GM19193 (cell line): ENCODE results near the gene PPP2R5C.

ENCODE experiments used
- POLR2A ChIP-seq: IDR thresholded peaks from 4 replicates; pipeline ENCODE4 v1.6.1; 2011; ENCODE audit not compliant: insufficient read depth, insufficient read length; ENCODE audit errors: extremely low read depth

PPP2R5C gene

DNA sequence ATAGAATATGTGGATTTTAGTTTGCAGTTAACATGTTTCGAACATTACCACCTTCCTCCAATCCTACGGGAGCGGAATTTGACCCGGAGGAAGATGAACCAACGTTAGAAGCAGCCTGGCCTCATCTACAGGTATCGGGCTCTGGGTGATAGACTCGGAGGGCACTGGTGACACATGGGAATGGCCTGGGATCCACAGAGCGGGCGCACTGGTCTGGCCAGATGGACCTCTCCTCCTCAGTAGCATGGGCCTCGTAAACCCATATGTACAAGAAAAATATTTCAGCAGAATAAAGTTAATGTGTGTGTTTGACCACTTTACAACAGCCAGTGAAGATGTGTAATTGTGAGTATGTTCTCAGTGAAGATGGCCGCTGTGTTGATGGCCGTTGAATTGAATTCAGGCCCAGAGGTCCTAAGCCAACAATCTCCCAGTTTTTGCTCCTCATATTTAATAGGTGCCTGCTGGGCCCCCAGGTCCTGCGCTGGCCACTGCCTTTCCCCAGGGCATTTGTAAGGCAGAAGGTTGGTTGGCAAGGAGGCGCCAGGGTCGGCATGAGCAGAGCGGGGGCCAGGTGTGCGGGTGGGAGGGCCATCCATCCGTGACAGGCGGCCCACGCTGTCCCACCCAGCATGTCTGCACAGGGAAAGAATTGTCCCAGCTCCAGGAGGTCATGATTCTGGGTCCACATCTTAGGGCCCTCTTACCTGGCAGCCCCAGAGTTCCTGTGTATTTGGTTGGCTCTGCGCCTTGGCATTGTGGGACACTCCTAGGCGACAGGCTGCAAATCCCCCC lies 120.8 kb downstream of the PPP2R5C start:
- TF ChIP-seq POLR2A = no peak

DNA sequence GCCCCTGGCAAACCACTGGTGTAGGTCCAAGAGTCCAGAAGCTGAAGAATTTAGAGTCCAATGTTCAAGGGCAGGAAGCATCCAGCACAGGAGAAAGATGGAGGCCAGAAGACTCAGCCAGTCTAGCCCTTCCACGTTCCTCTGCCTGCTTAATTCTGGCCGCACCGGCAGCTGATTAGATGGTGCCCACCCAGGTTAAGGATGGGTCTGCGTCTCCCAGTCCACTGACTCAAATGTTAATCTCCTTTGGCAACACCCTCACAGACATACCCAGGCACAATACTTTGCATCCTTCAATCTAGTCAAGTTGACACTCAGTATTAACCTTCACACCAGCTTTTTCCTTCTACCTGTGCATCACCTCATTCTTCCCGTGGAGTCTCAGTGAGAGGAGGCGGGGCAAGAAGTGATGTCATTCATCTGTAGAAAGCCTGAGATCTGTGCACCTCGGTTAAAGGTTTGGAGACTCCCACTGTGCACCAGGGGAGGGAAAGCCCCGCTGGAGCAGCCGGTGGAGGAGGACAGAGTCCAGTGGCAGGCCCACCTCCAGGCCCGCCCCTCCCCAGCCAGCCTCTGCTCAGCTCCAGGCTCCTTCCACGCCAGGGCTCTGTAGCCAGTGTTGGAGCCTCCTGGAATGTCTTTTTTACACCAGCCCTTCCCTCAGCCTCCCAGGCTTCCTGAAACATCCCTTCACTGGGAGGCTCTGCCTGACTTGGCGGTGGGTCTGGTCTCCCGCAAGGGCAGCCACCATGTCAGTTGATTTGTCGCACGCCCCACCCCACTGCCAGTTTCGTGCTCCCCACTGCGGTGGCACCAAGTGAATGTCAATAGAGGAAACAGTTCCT lies 122.8 kb downstream of the PPP2R5C start:
- no peak for TF ChIP-seq POLR2A

DNA sequence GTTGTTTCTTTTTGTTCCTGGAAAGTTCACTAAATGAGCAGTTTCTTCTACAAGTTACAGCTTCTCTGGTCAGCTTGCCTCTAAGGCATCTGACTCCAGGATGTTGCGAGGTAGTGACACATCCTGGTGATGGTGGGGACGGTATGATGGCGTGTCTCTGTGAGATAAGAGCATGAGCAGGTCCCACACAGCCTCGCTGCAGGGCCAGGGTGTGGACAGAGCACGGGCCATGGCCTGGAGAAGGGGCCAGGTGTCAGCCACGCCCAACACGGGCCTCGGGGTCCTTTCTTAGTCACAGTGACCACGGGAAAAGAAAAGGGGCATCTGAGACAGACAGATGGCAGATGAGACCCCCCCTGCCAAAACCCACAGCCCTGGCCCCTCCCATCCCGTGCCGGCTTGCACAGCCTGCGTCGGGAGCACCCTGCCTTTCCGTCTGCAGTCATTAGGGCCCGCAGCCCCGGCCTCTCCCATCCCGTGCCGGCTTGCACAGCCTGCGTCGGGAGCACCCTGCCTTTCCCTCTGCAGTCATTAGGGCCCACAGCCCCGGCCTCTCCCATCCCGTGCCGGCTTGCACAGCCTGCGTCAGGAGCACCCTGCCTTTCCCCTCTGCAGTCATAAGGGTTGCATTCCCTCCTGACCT lies 123.5 kb downstream of the PPP2R5C start:
- TF ChIP-seq POLR2A = no peak

- TF ChIP-seq POLR2A = no peak
These were observed 125.7 kb downstream of the PPP2R5C start for GRCh38 chr14:101887219-101887618.

DNA sequence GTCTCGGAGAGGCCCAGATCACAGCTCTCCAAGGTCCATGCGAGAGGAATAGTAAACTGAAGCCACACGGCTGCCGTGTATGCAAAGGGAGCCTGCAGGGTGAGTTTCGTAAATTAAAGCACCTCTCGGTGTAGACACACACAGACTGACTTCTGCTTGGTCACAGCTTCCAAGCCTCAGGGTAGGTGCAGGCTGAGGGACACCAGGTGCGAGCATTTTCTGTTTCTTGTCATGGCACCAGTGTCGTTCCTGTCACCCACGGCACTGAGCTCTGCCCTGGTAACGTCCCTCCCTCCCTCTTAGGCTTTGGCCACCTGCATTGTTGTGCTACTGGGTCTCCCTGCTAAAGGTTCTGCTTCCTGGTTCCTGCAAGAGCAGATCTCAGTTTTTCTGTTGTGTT lies 126.7 kb downstream of the PPP2R5C start:
- TF ChIP-seq POLR2A = no peak

GRCh38 chr14:101889366-101889765 lies 127.9 kb downstream of the PPP2R5C start:
- no peak for TF ChIP-seq POLR2A

- no peak for TF ChIP-seq POLR2A
These were observed 128.4 kb downstream of the PPP2R5C start for GRCh38 chr14:101889898-101890297.

DNA sequence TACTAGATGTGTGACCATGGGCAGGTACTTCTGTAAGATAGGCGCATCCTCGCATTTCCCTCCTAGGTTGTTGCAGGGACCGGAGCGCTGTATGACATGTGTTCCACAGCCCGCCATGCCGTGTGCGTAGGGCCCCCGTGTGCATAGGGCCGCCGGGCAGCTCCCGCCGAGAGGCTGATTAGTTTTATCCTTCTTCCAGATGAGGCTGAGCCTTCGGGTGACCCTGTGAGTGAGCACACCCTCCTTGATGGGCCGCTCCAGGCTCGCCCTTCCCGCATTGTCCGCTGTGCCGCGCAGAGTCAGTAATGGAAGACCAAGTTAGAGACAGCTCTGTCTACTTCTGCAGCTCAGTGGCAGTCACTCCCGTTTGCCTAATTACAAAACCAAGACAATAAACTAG lies 130.0 kb downstream of the PPP2R5C start:
- no peak for TF ChIP-seq POLR2A

DNA sequence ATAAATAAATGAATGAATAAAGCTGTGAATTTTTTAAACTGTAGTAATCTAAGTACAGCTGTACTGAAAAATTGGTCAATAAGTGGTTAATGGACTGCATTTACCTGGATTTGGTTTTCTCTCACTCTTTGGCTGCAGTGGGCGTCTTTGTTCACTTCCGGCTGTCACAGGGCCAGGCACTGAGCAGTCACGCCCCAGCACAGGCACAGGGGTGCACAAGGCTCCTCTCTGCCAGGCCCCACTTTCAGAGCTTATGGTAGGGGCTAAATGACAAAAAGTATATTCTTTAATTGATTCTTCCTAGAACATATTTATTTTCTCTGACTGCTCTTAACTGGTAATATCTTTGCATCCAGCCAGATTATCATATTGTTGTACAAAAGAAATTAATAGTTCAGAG lies 132.2 kb downstream of the PPP2R5C start:
- no peak for TF ChIP-seq POLR2A

DNA sequence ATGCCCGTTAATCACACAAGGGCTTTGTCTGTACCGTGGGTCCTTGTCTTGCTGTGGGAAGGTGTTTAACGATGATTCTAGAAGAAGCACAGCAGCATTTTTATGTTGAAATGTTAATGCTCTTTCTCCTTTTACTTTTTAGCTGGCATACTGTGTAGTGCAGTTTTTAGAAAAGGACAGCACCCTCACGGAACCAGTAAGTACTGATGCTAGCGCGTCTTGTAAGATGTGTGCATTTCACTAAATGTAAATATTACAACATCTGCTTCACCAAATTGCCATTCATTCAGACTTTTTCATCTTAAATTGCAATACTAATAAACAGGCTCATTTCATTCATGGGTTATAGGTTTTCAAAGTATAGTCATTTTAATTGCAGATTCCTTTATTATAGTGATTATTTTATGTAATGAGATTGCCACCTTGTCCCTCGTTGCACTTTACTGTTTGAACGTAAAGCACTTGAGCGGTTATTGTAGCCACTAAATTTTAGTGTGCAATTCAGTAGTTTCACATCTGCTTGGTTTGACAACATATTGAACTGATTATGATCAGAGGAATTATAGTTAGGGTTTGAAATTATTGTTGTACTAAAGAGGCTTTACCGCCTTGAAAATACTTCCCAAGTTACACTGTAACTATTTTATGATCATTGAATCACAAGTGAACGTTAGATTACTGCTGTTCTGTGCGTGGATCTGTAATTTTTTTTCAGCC lies 133.0 kb downstream of the PPP2R5C start:
- no peak for TF ChIP-seq POLR2A

GRCh38 chr14:101895256-101895655 lies 133.7 kb downstream of the PPP2R5C start:
- no peak for TF ChIP-seq POLR2A

DNA sequence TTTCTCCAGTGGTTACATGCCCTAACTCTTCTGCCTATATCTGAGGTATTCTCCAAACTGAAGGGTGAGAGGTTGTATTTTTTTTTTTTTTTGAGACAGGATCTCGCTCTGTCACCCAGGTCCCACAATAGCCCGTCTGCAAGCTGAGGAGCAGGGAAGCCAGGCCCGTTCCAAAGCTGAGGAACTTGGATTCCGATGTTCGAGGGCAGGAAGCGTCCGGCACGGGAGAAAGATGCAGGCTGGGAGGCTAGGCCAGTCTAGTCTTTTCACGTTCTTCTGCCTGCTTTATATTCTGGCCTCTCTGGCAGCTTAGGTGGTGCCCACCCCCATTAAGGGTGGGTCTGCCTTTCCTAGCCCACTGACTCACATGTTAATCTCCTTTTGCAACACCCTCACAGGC lies 135.8 kb downstream of the PPP2R5C start:
- no peak for TF ChIP-seq POLR2A

DNA sequence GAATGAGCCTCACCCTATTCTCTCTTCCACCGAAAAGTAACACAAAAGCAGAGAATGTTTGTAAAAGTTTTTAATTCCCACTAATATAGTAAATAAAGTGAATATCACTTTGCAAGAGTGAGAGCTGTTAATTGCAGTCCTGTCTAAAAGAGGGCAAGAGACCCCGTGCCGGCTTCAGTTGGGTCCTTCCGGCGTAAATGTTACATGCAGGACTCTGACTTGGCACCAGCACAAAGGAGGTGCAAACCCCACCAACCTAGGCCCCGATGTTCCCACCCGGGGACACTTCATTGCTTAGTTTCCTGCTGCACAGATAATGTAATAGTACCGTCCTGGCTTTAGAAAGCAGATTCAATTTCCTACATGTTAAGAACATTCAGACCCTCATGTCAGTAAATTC lies 136.9 kb downstream of the PPP2R5C start:
- no peak for TF ChIP-seq POLR2A

DNA sequence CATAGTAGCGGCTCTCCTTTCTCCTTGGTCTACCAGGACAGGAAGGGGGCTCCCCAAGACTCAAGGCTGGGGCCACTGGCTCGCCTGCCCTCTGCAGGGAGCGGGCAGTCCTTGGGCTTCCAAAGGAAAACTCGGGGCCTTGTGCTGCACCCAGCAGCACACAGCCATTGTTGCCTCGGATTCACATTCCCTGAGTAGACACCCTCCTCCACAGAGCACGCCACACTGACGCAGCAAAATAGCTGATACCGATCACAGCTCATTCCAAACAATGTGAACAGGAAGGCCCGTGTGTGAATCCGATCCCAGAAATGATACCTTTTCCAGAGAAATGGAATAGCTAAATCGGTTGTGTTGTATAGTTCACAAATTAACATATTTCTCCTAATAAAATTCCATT lies 137.8 kb downstream of the PPP2R5C start:
- TF ChIP-seq POLR2A = no peak

DNA sequence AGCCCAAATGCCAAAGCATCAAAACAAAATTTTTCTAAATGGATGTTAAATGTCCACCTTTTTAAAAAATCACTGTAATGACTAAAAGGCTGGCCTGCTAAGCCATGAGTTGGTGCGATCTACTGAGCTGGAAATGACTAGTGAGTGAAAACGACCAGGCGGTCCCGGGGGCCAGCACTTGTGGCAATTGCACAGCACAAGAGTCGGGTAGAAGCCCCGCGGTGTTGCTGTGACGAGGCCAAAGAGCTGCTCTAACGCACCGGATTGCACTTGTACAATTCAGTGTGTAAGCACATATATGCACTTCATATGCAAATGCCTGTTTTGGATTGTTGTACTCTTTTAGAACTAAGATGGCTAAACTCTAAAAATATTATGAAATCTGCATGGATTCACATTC lies 138.7 kb downstream of the PPP2R5C start:
- no peak for TF ChIP-seq POLR2A
